HepG2 (cell line): Measurements from ENCODE around the gene SP6. TPM values are rescaled to one million over a fixed set of nuclear protein-coding genes. Genes with fewer than 3 reads are reported as not detected.
A peak's percentile ranks its signal among the peaks of the same experiment; 100 is the strongest.

ENCODE experiments used
- AKAP8 ChIP-seq: sonication (generic); formaldehyde crosslinking; IDR thresholded peaks from 2 replicates; pipeline ENCODE4 v1.5.1; 2020; ENCODE audit warnings: mild to moderate bottlenecking, missing genetic modification reagents
- CHD4 ChIP-seq: fragments of 200-600 bp; sonication (generic); IDR thresholded peaks from 2 replicates; pipeline ENCODE4 v1.7.0; 2017; ENCODE audit warnings: mild to moderate bottlenecking, low read length, borderline replicate concordance
- CREM ChIP-seq, 2 experiments: sonication (generic) in 1 of 2; formaldehyde crosslinking in 1 of 2; IDR thresholded peaks; 2 replicates each; pipeline versions ENCODE4 v1.4.0 to v1.6.1; 2016 to 2020; ENCODE audit warnings: antibody characterized with exemption in 1 of 2, mild to moderate bottlenecking in 1 of 2, missing genetic modification reagents in 1 of 2
- EEA1 ChIP-seq: sonication (generic); formaldehyde crosslinking; IDR thresholded peaks from 2 replicates; pipeline ENCODE4 v1.5.1; 2020; ENCODE audit warnings: mild to moderate bottlenecking, missing genetic modification reagents, borderline replicate concordance
- ERF ChIP-seq: IDR thresholded peaks from 2 replicates; pipeline ENCODE4 v1.6.1; 2018; ENCODE audit warnings: missing biosample characterization, missing genetic modification reagents
- FOSL2 ChIP-seq: sonication (generic); formaldehyde crosslinking; IDR thresholded peaks from 2 replicates; pipeline ENCODE4 v1.4.0; 2020; ENCODE audit warnings: missing genetic modification reagents
- NFATC3 ChIP-seq: sonication (generic); formaldehyde crosslinking; IDR thresholded peaks from 2 replicates; pipeline ENCODE4 v1.5.1; 2020; ENCODE audit warnings: mild to moderate bottlenecking, missing genetic modification reagents
- RNF2 ChIP-seq: fragments of 450-650 bp; conservative IDR thresholded peaks from 2 replicates; pipeline ENCODE4 v1.6.1; 2016; ENCODE audit warnings: low read depth
- YEATS2 ChIP-seq: sonication (generic); formaldehyde crosslinking; IDR thresholded peaks from 2 replicates; pipeline ENCODE4 v1.4.0; 2020; ENCODE audit warnings: missing genetic modification reagents, borderline replicate concordance
- ZNF12 ChIP-seq: sonication (generic); formaldehyde crosslinking; IDR thresholded peaks from 2 replicates; pipeline ENCODE4 v1.5.0; 2020; ENCODE audit warnings: missing genetic modification reagents
- ZNF878 ChIP-seq: sonication (generic); formaldehyde crosslinking; IDR thresholded peaks from 2 replicates; pipeline ENCODE4 v1.8.1; 2023; ENCODE audit warnings: mild to moderate bottlenecking, missing genetic modification reagents, moderate library complexity
- polyA plus RNA-seq, 8 experiments: library from polyadenylated mRNA; depleted of rRNA in 3 of 8; stranded (reverse) in 7 of 8; unstranded in 1 of 8; fragments of >200 nt; fragmentation: Illumina TruSeq in 4 of 8; extraction: Trizol in 4 of 8; gene quantifications; 2 replicates each; pipeline versions ENCODE4 v1.2.1 to v1.2.3, GENCODE V29; 2011 to 2016; ENCODE audit warnings: low read depth in 4 of 8, missing spikeins in 1 of 8, mixed read lengths in 1 of 8; ENCODE audit not compliant: insufficient read depth in 1 of 8
- total RNA-seq, 5 experiments: library from RNA; depleted of rRNA; stranded (reverse); fragments of >200 nt; fragmentation: Illumina TruSeq; extraction: Trizol; gene quantifications; 2 replicates each; pipeline ENCODE4 v1.2.3, GENCODE V29; 2016; ENCODE audit warnings: low read depth in 1 of 5
- TF ChIP-seq, protein P1 (sequence below): sonication (generic); formaldehyde crosslinking; IDR thresholded peaks from 2 replicates; pipeline ENCODE4 v1.4.0; 2020; ENCODE audit warnings: mild to moderate bottlenecking, missing genetic modification reagents
- TF ChIP-seq, protein P2 (sequence below): sonication (generic); formaldehyde crosslinking; IDR thresholded peaks from 2 replicates; pipeline ENCODE4 v1.8.1; 2023; ENCODE audit warnings: missing genetic modification reagents, mild to moderate bottlenecking, borderline replicate concordance
- TF ChIP-seq, protein P3 (sequence below): sonication (generic); formaldehyde crosslinking; conservative IDR thresholded peaks from 2 replicates; pipeline ENCODE4 v1.8.0; 2022; ENCODE audit warnings: missing genetic modification reagents
- TF ChIP-seq, protein P4 (sequence below): sonication (generic); formaldehyde crosslinking; IDR thresholded peaks from 2 replicates; pipeline ENCODE4 v1.9.0; 2021; ENCODE audit warnings: mild to moderate bottlenecking, missing genetic modification reagents
- TF ChIP-seq, protein P5 (sequence below): sonication (generic); formaldehyde crosslinking; IDR thresholded peaks from 2 replicates; pipeline ENCODE4 v1.4.0; 2020; ENCODE audit warnings: mild to moderate bottlenecking, missing genetic modification reagents
- TF ChIP-seq, protein P6 (sequence below): sonication (generic); formaldehyde crosslinking; IDR thresholded peaks from 2 replicates; pipeline ENCODE4 v1.4.0; 2020; ENCODE audit warnings: missing genetic modification reagents

SP6 gene
- total and polyA plus RNA-seq, 2 of the 13 experiments (the other 11 are each of a cell fraction or from before 2014, with no cell fraction given) = 0.07 TPM

DNA sequence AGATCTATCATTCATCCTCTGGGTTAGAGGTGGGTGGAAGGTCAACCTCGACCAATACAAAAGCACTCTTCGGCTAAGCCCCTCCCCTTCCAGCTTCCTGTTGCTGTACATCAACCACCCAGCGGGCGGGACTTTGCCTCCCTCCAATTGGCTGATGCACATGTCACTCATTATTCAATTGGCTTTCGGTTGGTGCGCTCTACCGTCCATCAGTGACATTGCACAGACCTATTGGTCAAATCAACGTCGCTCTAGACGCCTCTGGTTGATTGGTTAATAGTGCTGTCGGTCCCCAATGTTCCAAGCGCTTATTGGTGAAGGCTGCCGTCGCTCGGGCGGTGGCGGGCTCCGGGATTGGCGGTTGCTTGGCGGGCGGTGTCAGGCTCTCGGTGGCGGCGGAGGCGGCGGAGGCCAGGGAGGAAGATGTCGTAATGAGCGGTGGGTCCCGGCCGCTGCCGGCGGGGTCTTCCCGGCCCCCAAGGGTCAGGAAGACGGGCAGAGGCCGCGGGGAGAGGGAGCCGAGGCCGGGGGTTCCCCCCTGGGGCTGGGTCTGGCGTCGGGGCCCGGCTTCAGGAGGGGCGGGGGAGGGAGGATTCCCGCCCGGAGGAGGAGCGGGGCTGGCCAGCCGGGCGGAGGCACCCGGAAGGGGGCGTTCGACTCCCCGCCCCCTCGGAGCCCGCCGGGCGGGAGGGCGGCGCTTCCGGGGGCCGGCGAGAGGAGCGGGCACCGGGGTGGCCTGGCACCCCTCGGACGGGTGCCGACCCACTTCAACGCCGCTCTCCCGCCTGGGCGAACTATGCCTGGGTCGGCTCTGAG, 45.1 kb upstream of the SP6 start, which contains the start of gene SP2 (continued):
- TF ChIP-seq, protein P1, sequence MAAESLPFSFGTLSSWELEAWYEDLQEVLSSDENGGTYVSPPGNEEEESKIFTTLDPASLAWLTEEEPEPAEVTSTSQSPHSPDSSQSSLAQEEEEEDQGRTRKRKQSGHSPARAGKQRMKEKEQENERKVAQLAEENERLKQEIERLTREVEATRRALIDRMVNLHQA = no peak
- TF ChIP-seq, protein P2, sequence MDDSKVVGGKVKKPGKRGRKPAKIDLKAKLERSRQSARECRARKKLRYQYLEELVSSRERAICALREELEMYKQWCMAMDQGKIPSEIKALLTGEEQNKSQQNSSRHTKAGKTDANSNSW = no peak
- TF ChIP-seq, protein P3, sequence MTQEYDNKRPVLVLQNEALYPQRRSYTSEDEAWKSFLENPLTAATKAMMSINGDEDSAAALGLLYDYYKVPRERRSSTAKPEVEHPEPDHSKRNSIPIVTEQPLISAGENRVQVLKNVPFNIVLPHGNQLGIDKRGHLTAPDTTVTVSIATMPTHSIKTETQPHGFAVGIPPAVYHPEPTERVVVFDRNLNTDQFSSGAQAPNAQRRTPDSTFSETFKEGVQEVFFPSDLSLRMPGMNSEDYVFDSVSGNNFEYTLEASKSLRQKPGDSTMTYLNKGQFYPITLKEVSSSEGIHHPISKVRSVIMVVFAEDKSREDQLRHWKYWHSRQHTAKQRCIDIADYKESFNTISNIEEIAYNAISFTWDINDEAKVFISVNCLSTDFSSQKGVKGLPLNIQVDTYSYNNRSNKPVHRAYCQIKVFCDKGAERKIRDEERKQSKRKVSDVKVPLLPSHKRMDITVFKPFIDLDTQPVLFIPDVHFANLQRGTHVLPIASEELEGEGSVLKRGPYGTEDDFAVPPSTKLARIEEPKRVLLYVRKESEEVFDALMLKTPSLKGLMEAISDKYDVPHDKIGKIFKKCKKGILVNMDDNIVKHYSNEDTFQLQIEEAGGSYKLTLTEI = no peak
- TF ChIP-seq NFATC3 (CRISPR knock-in tag) = no peak; the same call in 1 of the 2 replicates
- TF ChIP-seq AKAP8 (CRISPR knock-in tag) = peak; percentile 31; the same call in 1 of the 2 replicates
- no peak; the same call in 1 of the 2 replicates for TF ChIP-seq ERF (CRISPR knock-in tag)
- TF ChIP-seq, protein P4, sequence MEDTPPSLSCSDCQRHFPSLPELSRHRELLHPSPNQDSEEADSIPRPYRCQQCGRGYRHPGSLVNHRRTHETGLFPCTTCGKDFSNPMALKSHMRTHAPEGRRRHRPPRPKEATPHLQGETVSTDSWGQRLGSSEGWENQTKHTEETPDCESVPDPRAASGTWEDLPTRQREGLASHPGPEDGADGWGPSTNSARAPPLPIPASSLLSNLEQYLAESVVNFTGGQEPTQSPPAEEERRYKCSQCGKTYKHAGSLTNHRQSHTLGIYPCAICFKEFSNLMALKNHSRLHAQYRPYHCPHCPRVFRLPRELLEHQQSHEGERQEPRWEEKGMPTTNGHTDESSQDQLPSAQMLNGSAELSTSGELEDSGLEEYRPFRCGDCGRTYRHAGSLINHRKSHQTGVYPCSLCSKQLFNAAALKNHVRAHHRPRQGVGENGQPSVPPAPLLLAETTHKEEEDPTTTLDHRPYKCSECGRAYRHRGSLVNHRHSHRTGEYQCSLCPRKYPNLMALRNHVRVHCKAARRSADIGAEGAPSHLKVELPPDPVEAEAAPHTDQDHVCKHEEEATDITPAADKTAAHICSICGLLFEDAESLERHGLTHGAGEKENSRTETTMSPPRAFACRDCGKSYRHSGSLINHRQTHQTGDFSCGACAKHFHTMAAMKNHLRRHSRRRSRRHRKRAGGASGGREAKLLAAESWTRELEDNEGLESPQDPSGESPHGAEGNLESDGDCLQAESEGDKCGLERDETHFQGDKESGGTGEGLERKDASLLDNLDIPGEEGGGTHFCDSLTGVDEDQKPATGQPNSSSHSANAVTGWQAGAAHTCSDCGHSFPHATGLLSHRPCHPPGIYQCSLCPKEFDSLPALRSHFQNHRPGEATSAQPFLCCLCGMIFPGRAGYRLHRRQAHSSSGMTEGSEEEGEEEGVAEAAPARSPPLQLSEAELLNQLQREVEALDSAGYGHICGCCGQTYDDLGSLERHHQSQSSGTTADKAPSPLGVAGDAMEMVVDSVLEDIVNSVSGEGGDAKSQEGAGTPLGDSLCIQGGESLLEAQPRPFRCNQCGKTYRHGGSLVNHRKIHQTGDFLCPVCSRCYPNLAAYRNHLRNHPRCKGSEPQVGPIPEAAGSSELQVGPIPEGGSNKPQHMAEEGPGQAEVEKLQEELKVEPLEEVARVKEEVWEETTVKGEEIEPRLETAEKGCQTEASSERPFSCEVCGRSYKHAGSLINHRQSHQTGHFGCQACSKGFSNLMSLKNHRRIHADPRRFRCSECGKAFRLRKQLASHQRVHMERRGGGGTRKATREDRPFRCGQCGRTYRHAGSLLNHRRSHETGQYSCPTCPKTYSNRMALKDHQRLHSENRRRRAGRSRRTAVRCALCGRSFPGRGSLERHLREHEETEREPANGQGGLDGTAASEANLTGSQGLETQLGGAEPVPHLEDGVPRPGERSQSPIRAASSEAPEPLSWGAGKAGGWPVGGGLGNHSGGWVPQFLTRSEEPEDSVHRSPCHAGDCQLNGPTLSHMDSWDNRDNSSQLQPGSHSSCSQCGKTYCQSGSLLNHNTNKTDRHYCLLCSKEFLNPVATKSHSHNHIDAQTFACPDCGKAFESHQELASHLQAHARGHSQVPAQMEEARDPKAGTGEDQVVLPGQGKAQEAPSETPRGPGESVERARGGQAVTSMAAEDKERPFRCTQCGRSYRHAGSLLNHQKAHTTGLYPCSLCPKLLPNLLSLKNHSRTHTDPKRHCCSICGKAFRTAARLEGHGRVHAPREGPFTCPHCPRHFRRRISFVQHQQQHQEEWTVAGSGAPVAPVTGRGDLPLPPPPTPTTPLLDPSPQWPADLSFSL (CRISPR knock-in tag) = no peak
- no peak for TF ChIP-seq ZNF12 (CRISPR knock-in tag)
- TF ChIP-seq EEA1 = 0 out of 2 replicates have a peak, but pooled peaks have one; percentile 55
- no peak for TF ChIP-seq RNF2
- TF ChIP-seq, protein P5, sequence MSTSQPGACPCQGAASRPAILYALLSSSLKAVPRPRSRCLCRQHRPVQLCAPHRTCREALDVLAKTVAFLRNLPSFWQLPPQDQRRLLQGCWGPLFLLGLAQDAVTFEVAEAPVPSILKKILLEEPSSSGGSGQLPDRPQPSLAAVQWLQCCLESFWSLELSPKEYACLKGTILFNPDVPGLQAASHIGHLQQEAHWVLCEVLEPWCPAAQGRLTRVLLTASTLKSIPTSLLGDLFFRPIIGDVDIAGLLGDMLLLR (CRISPR knock-in tag) = 0 out of 2 replicates have a peak, but pooled peaks have one; percentile 77
- TF ChIP-seq FOSL2 (CRISPR knock-in tag) = peak; percentile 24; the same call in 1 of the 2 replicates
- TF ChIP-seq CHD4 = no peak
- TF ChIP-seq YEATS2 = peak; percentile 70
- TF ChIP-seq, protein P6, sequence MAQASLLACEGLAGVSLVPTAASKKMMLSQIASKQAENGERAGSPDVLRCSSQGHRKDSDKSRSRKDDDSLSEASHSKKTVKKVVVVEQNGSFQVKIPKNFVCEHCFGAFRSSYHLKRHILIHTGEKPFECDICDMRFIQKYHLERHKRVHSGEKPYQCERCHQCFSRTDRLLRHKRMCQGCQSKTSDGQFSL (CRISPR knock-in tag) = 0 out of 2 replicates have a peak, but pooled peaks have one; percentile 41
- peak; percentile 98 for TF ChIP-seq CREM (IDR thresholded peaks at IDR 0.05)
- 0 out of 2 replicates have a peak, but pooled peaks have one; percentile 36 for TF ChIP-seq CREM (CRISPR knock-in tag; IDR thresholded peaks at IDR 0.05)
- TF ChIP-seq ZNF878 (CRISPR knock-in tag) = no peak
